SU-DHL-6 (cell line): ENCODE results near the gene ADCY2.

Experiments used
- H2AFZ ChIP-seq: fragments of 200-600 bp; sonication (generic); 2 replicates; pipeline ENCODE4 v1.6.1; 2014; ENCODE audit warnings: low read depth, mild to moderate bottlenecking, moderate library complexity, mixed read lengths, antibody characterized with exemption, low read length; ENCODE audit not compliant: severe bottlenecking
- H3F3A ChIP-seq: fragments of 200-600 bp; shearing (Covaris generic); 2 replicates; pipeline ENCODE4 v1.6.0; 2016; ENCODE audit warnings: antibody characterized with exemption, mild to moderate bottlenecking; ENCODE audit not compliant: insufficient read depth
- H3K27ac ChIP-seq: fragments of 200-600 bp; sonication (generic); 2 replicates; pipeline ENCODE4 v1.5.1; 2016; ENCODE audit warnings: low read depth, mild to moderate bottlenecking, low read length, moderate library complexity, mixed read lengths
- H3K27me3 ChIP-seq: fragments of 200-600 bp; sonication (generic), shearing (Covaris generic); 2 replicates; pipeline ENCODE4 v1.6.0; 2014; ENCODE audit warnings: mild to moderate bottlenecking, low read length
- H3K36me3 ChIP-seq: fragments of 200-600 bp; sonication (generic); 2 replicates; pipeline ENCODE4 v1.6.1; 2014; ENCODE audit warnings: mild to moderate bottlenecking, low read length, mixed read lengths
- H3K4me2 ChIP-seq: fragments of 300-600, 200-600 bp; shearing (Covaris generic), sonication (generic); 2 replicates; pipeline ENCODE4 v1.6.0; 2014; ENCODE audit warnings: low read length, low read depth, mild to moderate bottlenecking; ENCODE audit not compliant: poor library complexity, severe bottlenecking
- H3K4me3 ChIP-seq: fragments of 200-600 bp; sonication (generic); 2 replicates; pipeline ENCODE4 v1.5.1; 2014; ENCODE audit warnings: antibody characterized with exemption, low read length, mild to moderate bottlenecking, mixed read lengths; ENCODE audit not compliant: insufficient read depth, poor library complexity, severe bottlenecking
- H3K79me2 ChIP-seq: fragments of 200-600 bp; sonication (generic); 2 replicates; pipeline ENCODE4 v1.6.1; 2014; ENCODE audit warnings: mild to moderate bottlenecking, low read length, moderate library complexity; ENCODE audit not compliant: insufficient read depth
- H3K9ac ChIP-seq: fragments of 200-600 bp; sonication (generic); 2 replicates; pipeline ENCODE4 v1.7.0; 2014; ENCODE audit warnings: mild to moderate bottlenecking, low read length
- H3K9me2 ChIP-seq: fragments of 200-600 bp; sonication (generic); replicated peaks from 2 replicates; pipeline ENCODE4 v1.6.1; 2014; ENCODE audit warnings: low read length; ENCODE audit not compliant: insufficient read depth
- H3K9me3 ChIP-seq: fragments of 200-600 bp; sonication (generic); 2 replicates; pipeline ENCODE4 v1.6.1; 2014; ENCODE audit warnings: low read length, mixed read lengths; ENCODE audit not compliant: insufficient read depth
- H4K20me1 ChIP-seq: fragments of 200-600 bp; sonication (generic); 2 replicates; pipeline ENCODE4 v1.6.1; 2014; ENCODE audit warnings: low read depth, mild to moderate bottlenecking, antibody characterized with exemption, low read length, moderate library complexity, mixed read lengths
- EZH2phosphoT487 ChIP-seq: fragments of 200-600 bp; sonication (generic), shearing (Covaris generic); conservative IDR thresholded peaks from 2 replicates; pipeline ENCODE4 v1.6.1; 2018; ENCODE audit warnings: mild to moderate bottlenecking, antibody characterized with exemption, low read length, moderate library complexity, mixed read lengths
- TF ChIP-seq, protein P1 (sequence below): fragments of 200-600 bp; sonication (generic); IDR thresholded peaks from one replicate; pipeline ENCODE4 v1.5.1; 2017; ENCODE audit warnings: antibody characterized with exemption, mild to moderate bottlenecking, low read length, moderate library complexity; ENCODE audit not compliant: insufficient read depth, poor library complexity, severe bottlenecking

The ADCY2 gene

GRCh38 chr5:7659420-7659819 is 263.5 kb downstream of the ADCY2 start:
- Histone ChIP-seq H3K27ac (no peak overlapping the region), H3K9ac (no peak overlapping the region), H2AFZ (no peak overlapping the region), H4K20me1 (no peaks in the 10 kb centered on the region), H3K9me2 (no peaks in the 10 kb centered on the region), H3K4me2 (no peak overlapping the region), H3K27me3 (no peaks in the 10 kb centered on the region), H3F3A (no peaks in the 10 kb centered on the region), H3K36me3 (no peaks in the 10 kb centered on the region), H3K79me2 (no peaks in the 10 kb centered on the region), H3K9me3 (no peaks in the 10 kb centered on the region), H3K4me3 (no peak overlapping the region)
- TF ChIP-seq, protein P1, sequence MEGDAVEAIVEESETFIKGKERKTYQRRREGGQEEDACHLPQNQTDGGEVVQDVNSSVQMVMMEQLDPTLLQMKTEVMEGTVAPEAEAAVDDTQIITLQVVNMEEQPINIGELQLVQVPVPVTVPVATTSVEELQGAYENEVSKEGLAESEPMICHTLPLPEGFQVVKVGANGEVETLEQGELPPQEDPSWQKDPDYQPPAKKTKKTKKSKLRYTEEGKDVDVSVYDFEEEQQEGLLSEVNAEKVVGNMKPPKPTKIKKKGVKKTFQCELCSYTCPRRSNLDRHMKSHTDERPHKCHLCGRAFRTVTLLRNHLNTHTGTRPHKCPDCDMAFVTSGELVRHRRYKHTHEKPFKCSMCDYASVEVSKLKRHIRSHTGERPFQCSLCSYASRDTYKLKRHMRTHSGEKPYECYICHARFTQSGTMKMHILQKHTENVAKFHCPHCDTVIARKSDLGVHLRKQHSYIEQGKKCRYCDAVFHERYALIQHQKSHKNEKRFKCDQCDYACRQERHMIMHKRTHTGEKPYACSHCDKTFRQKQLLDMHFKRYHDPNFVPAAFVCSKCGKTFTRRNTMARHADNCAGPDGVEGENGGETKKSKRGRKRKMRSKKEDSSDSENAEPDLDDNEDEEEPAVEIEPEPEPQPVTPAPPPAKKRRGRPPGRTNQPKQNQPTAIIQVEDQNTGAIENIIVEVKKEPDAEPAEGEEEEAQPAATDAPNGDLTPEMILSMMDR, result no peak
- TF ChIP-seq EZH2phosphoT487, result no peak

- Histone ChIP-seq H3K9me2 (no peaks in the 10 kb centered on the region), H3F3A (no peaks in the 10 kb centered on the region), H4K20me1 (no peaks in the 10 kb centered on the region), H3K9ac (no peak overlapping the region), H3K27ac (no peak overlapping the region), H3K36me3 (no peaks in the 10 kb centered on the region), H3K79me2 (no peaks in the 10 kb centered on the region), H2AFZ (no peak overlapping the region), H3K4me2 (no peak overlapping the region), H3K9me3 (no peaks in the 10 kb centered on the region), H3K4me3 (no peak overlapping the region), H3K27me3 (no peaks in the 10 kb centered on the region)
- TF ChIP-seq EZH2phosphoT487, result no peak
- TF ChIP-seq, protein P1, result no peak
Measured at GRCh38 chr5:7662289-7662688, 266.4 kb downstream of the ADCY2 start.

GRCh38 chr5:7663808-7664207 is 267.9 kb downstream of the ADCY2 start:
- H3K9me2 ChIP-seq, result no peaks in the 10 kb centered on the region
- no peaks in the 10 kb centered on the region for H3F3A ChIP-seq
- no peaks in the 10 kb centered on the region for H4K20me1 ChIP-seq
- H3K4me3 ChIP-seq, result no peak overlapping the region
- H3K27me3 ChIP-seq, result no peaks in the 10 kb centered on the region
- no peak overlapping the region for H3K9ac ChIP-seq
- no peaks in the 10 kb centered on the region for H3K79me2 ChIP-seq
- no peak overlapping the region for H2AFZ ChIP-seq
- H3K27ac ChIP-seq, result no peak overlapping the region
- no peaks in the 10 kb centered on the region for H3K36me3 ChIP-seq
- H3K9me3 ChIP-seq, result no peaks in the 10 kb centered on the region
- H3K4me2 ChIP-seq, result no peak overlapping the region
- TF ChIP-seq EZH2phosphoT487, result no peak
- TF ChIP-seq, protein P1, result no peak

DNA sequence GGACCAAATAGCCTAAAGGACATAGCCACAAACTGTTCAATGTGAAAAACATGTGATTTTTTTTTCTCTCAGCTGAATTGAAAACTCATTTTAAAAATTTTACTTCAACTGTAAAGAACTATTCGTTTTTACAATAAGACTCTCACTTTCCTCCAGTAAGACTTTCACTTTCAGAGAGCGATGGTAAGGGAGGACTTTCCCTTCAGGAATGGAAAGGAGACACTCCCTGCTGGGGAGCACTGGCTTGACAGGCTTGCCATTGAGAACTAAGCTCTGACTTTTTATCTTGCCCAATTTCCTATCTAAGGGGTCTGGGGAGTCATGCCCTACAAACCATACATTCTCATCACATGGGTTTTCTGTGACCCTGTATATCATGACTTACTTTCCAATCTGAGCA is 268.3 kb downstream of the ADCY2 start:
- Histone ChIP-seq H3K9me3 (no peaks in the 10 kb centered on the region), H3K4me3 (no peak overlapping the region), H3K27ac (no peak overlapping the region), H3K79me2 (no peaks in the 10 kb centered on the region), H3F3A (no peaks in the 10 kb centered on the region), H3K9me2 (no peaks in the 10 kb centered on the region), H4K20me1 (no peaks in the 10 kb centered on the region), H3K27me3 (no peaks in the 10 kb centered on the region), H3K9ac (no peak overlapping the region), H2AFZ (no peak overlapping the region), H3K36me3 (no peaks in the 10 kb centered on the region), H3K4me2 (no peak overlapping the region)
- no peak for TF ChIP-seq EZH2phosphoT487
- TF ChIP-seq, protein P1, result no peak
